Epithelial cell of proximal tubule (primary cell): ENCODE results near the gene UGGT1. TPM values are rescaled to one million over a fixed set of nuclear protein-coding genes. Genes with fewer than 3 reads are reported as not detected.
"Not testable (repeated sequence)": the region's sequence is repeated elsewhere in the genome, so short reads cannot be mapped to it uniquely, and the experiment has no call there.

Source experiments
- DNase-seq: peaks from one replicate; pipeline ENCODE4 v3.0.0-alpha.2; 2011; ENCODE audit warnings: low read depth
- H3K4me3 ChIP-seq: 2 replicates; pipeline ENCODE4 v1.5.1; 2011; ENCODE audit warnings: low read depth, mild to moderate bottlenecking, low read length
- total RNA-seq: library from RNA; depleted of rRNA; stranded (reverse); fragments of >200 nt; gene quantifications from 2 replicates; pipeline ENCODE4 v1.2.3, GENCODE V29; 2015
- TF ChIP-seq, protein P1 (sequence below): conservative IDR thresholded peaks from 2 replicates; pipeline ENCODE4 v1.5.1; 2012; ENCODE audit warnings: low read depth, mild to moderate bottlenecking, low read length

UGGT1 gene
- total RNA-seq, 1 donor from 2014 or later: 43.2 TPM

- no peak for DNase-seq
- H3K4me3 ChIP-seq: no peak overlapping the region
- TF ChIP-seq, protein P1, sequence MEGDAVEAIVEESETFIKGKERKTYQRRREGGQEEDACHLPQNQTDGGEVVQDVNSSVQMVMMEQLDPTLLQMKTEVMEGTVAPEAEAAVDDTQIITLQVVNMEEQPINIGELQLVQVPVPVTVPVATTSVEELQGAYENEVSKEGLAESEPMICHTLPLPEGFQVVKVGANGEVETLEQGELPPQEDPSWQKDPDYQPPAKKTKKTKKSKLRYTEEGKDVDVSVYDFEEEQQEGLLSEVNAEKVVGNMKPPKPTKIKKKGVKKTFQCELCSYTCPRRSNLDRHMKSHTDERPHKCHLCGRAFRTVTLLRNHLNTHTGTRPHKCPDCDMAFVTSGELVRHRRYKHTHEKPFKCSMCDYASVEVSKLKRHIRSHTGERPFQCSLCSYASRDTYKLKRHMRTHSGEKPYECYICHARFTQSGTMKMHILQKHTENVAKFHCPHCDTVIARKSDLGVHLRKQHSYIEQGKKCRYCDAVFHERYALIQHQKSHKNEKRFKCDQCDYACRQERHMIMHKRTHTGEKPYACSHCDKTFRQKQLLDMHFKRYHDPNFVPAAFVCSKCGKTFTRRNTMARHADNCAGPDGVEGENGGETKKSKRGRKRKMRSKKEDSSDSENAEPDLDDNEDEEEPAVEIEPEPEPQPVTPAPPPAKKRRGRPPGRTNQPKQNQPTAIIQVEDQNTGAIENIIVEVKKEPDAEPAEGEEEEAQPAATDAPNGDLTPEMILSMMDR: no peak
Measured at GRCh38 chr2:128197059-128197458, 106.1 kb downstream of the UGGT1 start.

DNA sequence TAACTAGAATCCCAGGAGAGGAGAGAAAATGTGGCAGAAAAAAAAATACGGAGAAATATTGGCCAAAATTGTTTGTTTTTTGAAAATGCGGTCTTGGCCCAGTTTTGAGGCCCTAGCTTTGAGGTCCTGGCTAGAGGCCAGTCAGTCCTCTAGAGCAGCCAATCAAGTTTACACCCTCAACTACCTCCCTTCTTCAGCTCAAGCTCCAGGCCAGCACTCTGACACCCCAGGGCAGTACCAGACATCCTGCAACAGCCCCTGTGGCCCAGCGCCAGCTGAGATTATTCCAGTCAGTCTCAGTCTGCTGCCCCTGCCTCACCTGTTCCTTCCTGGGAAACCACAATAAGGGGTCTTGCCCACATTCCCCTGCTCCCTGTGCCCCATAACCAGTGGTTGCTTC lies 107.7 kb downstream of the UGGT1 start:
- no peak for DNase-seq
- TF ChIP-seq, protein P1: no peak
- no peak overlapping the region for H3K4me3 ChIP-seq

DNA sequence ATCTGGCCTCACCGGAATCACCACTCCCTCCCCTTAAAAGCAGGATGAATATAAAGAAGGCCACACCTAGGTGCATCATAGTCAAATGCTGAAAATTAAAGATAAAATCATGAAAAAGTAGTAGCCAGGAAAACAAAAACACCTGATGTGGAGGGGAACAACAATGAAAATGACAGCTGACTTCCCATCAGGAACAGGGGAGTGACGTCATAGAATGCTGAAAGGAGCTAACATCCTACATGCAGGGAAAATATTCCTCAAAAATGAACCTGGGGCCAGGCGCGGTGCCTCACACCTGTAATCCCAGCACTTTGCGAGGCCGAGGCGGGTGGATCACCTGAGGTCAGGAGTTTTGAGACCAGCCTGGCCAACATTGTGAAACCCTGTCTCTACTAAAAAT lies 108.1 kb downstream of the UGGT1 start:
- TF ChIP-seq, protein P1: no peak
- no peak overlapping the region for H3K4me3 ChIP-seq
- no peak for DNase-seq

GRCh38 chr2:128202791-128203190 lies 111.8 kb downstream of the UGGT1 start:
- no peak overlapping the region for H3K4me3 ChIP-seq
- TF ChIP-seq, protein P1: no peak
- DNase-seq: no peak

DNA sequence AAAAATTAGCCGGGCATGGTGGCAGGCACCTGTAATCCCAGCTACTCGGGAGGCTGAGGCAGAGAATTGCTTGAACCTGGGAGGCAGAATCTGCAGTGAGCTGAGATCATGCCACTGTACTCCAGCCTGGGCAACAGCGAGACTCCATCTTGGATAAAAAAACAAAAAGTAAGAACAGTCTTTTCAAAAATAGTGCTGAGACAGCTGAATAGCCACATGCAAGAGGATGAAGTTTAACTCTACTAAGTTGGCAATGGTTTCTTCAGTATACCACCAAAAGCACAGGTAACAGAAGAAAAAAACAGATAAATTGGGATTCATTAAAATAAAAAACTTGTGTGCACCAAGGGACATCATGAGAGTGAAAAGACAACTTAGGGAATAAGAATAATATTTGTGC lies 115.2 kb downstream of the UGGT1 start:
- TF ChIP-seq, protein P1: no peak
- DNase-seq: no peak
- no peak overlapping the region for H3K4me3 ChIP-seq

GRCh38 chr2:128208023-128208422 lies 117.0 kb downstream of the UGGT1 start:
- TF ChIP-seq, protein P1: no peak
- DNase-seq: no peak

DNA sequence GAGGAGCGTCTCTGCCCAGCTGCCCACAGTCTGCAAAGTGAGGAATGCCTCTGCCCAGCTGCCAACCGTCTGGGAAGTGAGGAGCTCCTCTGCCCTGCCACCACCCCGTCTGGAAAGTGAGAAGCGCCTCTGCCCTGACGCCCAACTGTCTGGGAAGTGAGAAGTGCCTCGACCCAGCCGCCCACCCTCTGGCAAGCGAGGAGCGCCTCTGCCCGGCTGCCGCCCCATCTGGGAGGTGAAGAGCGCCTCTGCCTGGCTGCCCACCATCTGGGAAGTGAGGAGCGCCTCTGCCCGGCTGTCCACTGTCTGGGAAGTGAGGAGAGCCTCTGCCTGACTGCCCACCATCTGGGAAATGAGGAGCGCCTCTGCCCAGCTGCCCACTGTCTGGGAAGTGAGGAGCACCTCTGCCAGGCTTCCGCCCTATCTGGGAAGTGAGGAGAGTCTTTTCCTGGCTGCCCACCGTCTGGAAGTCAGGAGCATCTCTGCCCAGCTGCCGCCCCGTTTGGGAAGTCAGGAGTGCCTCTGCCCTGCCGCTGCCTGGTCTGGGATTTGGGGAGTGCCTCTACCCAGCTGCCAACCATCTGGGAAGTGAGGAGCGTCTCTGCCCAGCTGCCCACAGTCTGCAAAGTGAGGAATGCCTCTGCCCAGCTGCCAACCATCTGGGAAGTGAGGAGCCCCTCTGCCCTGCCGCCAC lies 117.8 kb downstream of the UGGT1 start:
- DNase-seq, H3K4me3 ChIP-seq: not testable (repeated sequence)

More at GRCh38 chr2:128208023-128208422, 117.0 kb downstream of the UGGT1 start:
- no peak overlapping the region for H3K4me3 ChIP-seq
